Right cardiac atrium (tissue), 5 donors: ENCODE results near the gene NELFA. TPM values are rescaled to one million over a fixed set of nuclear protein-coding genes. Genes with fewer than 3 reads are reported as not detected.

ENCODE experiments used
- ATAC-seq, 2 donors: fragments of 200-7000 bp; cut with Tn5 transposase; one replicate each; pipeline versions ENCODE4 v1.8.0 to v1.9.1; 2020; ENCODE audit warnings: moderate library complexity in 2 of 2, mild to moderate bottlenecking in 1 of 2
- DNase-seq, 3 donors: peaks; one replicate each; pipeline ENCODE4 v3.0.0-alpha.2; 2020
- H3K27ac ChIP-seq: one replicate; pipeline ENCODE4 v1.5.1; 2013; ENCODE audit warnings: mild to moderate bottlenecking, low read length, control low read depth, moderate library complexity
- H3K27me3 ChIP-seq: one replicate; pipeline ENCODE4 v1.6.1; 2013; ENCODE audit not compliant: control insufficient read depth, insufficient read depth
- H3K4me1 ChIP-seq: one replicate; pipeline ENCODE4 v1.6.1; 2013; ENCODE audit warnings: low read length; ENCODE audit not compliant: control insufficient read depth, insufficient read depth
- H3K4me3 ChIP-seq: one replicate; pipeline ENCODE4 v1.5.1; 2013; ENCODE audit warnings: low read length, control low read depth
- H3K9me3 ChIP-seq: one replicate; pipeline ENCODE4 v1.6.1; 2013; ENCODE audit warnings: low read length; ENCODE audit not compliant: control insufficient read depth
- WGBS: extraction: QIAGEN DNeasy Blood & Tissue Kit; methylation state at CpG from one replicate; pipeline ENCODE4 v1.1.7; 2013; 5-methylcytosine and 5-hydroxymethylcytosine counted together
- intact Hi-C, 4 donors: fragments of 100-400 bp; cut with DNase I; formaldehyde crosslinking; loops; one replicate each; pipeline versions ENCODE4 v1.11.0 to v1.14.0; 2022 to 2023
- long read RNA-seq, 4 donors: library from polyadenylated mRNA; unstranded; transcript quantifications; one replicate each; pipeline ENCODE4 v2.0.0, GENCODE V29; 2020 to 2021
- polyA plus RNA-seq: library from polyadenylated mRNA; stranded (reverse); fragments of 200-250 nt; gene quantifications from one replicate; pipeline ENCODE4 v1.2.3, GENCODE V29; 2013
- total RNA-seq, 4 donors: library from RNA; stranded (reverse); fragmentation: NEBNext Ultra II Directional; extraction: Animal tissue kit (Norgen Biotek cat#: 25700); gene quantifications; one replicate each; pipeline ENCODE4 v1.2.1, GENCODE V29; 2021
- donor health status: healthy with polysubstance abuse.
- donor health status: DM: no; HTN: yes; CAD: no.
- donor health status: DM: no; HTN: no; CAD: no.
- donor health status: DM: no; HTN: yes; CAD: no; lungs with severe emphysema.
- donor health status: DM: yes; HTN: yes; CAD: no.

NELFA gene
- total RNA-seq (10 to 100 TPM; 11.9 to 14.9 (median 13.6) TPM), polyA plus RNA-seq (11.2 TPM)
- long read RNA-seq, donor 1, transcript NELFA-202 (11 exons, 3,343 nt) = major isoform, 37 of 56 reads
- long read RNA-seq, donor 1, partial matches to known transcripts = 9 of 56 reads
- long read RNA-seq, donor 1, other reads (novel, unspliced or antisense) = 7 of 56 reads
- long read RNA-seq, donor 2, transcript NELFA-202 (11 exons, 3,343 nt) = major isoform, 12 of 17 reads
- long read RNA-seq, donor 2, partial matches to known transcripts = 1 of 17 reads
- long read RNA-seq, donor 2, other reads (novel, unspliced or antisense) = 3 of 17 reads
- long read RNA-seq, donor 3, transcript NELFA-202 (11 exons, 3,343 nt) = major isoform, 80 of 103 reads
- long read RNA-seq, donor 3, partial matches to known transcripts = 9 of 103 reads
- long read RNA-seq, donor 3, other reads (novel, unspliced or antisense) = 11 of 103 reads
- long read RNA-seq, donor 4, transcript NELFA-202 (11 exons, 3,343 nt) = major isoform, 17 of 23 reads
- long read RNA-seq, donor 4, partial matches to known transcripts = 2 of 23 reads
- long read RNA-seq, donor 4, other reads (novel, unspliced or antisense) = 4 of 23 reads

DNA sequence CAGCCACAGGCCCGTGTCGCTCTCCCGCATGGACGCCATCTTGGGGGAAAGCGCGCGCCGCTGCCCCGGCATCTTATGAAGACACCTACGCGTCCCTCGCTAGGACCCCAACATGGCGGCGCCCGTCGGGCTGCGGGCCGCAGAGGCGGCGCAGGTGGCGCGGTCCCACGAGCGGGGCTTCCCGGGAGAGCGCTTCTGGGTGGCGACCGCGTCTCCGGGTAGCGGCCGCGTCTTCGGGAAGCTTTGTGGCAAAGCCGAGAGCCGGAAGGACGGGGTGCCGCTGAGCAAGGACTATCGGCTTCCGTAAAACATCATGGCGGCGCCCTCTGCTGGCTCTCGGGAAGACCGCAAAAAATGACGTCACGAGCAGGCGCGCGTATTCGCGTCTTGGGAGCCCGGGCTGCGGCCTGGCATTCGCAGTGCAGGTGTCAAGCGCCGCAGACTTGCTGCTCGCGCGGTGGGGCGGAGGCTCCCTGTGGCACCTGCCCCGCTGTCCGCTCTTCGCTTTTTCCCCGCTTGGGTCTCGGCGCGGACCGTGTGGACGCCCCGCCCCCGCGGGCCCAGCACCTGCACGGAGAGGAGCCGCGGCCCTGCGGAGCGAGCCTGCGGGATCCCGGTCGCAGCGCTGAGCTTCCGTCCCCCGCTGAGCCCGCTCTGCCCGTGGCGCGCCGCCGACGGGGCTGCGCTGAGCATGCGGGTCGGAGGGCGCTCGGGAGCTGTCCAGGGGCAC lies at the start of gene NELFA:
Gene NELFA (minus strand): TSS at position 54 of the 730 bp plus-strand sequence. CDS start 15 bp downstream, at position 39.
- under 1% methylated on average over 95 of the region's 95 CpGs for WGBS
- DNase-seq (peak; percentile 95 to 98 (median 97)), ATAC-seq (peak; percentile 96 to 97)
- intact Hi-C loops = no loop called here
- H3K4me3 ChIP-seq = peak within 1 kb of the TSS; percentile 44
- H3K27me3 ChIP-seq = no peaks in the 10 kb centered on the region
- peak within 1 kb of the TSS; percentile 86 for H3K27ac ChIP-seq
- no peaks in the 10 kb centered on the region for H3K9me3 ChIP-seq
- peaks cover 8% of the 10 kb centered on the region for H3K4me1 ChIP-seq

DNA sequence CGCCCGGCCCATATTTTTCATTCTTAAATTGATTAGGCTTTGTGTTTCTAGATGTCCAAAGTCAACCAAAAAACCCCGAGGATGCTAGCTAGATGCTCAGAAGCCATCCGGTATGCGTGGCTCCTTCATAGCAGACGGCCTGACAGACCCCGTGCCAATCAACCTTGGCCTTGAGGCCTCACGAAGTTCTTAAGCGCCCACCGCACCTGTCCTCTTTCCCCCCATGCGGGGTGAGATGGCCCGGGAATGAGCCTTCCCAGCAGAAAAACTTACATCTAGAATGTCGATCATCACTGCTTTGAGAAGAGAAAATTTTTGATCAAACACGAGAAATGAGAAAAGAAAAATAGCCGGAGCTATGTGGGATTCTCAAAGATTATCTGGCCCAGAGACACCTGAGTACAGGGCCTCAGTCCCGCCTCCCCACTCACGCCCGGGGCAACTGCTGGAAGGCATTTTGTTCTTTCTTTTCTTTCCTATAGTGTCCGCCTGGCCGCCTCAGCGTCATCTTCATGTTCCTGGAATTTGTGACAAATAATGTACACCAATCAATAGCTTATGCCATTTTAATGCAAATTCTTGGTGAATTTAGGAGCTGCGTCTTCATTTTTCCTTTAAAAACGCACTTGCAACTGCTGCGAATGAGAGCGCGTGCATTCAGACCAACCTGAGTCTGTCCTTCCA lies 48.8 kb upstream of the NELFA start:
- WGBS = 75% methylated on average over 26 of the region's 26 CpGs
- Histone ChIP-seq H3K27me3 (no peaks in the 10 kb centered on the region), H3K9me3 (no peaks in the 10 kb centered on the region), H3K4me1 (no peaks in the 10 kb centered on the region), H3K4me3 (no peak overlapping the region), H3K27ac (no peak overlapping the region)
- DNase-seq (no peak), ATAC-seq (no peak)
- intact Hi-C loops = no loop called here

DNA sequence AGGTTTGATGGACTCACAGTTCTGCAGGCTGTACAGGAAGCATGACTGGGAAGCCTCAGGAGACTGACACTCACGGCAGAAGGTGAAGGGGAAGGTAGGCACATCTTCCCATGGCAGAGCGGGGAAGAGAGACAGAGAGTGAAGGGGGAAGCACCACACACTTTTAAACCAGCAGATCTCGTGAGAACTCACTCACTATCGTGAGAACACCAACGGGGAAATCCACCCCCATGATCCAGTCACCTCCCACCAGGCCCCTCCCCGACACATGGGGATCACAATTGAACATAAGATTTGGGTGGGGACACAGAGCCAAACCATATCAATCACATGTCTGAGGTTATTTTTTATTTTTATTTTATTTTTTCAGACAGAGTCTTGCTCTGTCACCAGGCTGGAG lies 45.4 kb upstream of the NELFA start:
- ATAC-seq (no peak), DNase-seq (no peak)
- intact Hi-C loops = no loop called here
- H3K27me3 ChIP-seq = no peaks in the 10 kb centered on the region
- H3K4me3 ChIP-seq = no peak overlapping the region
- H3K4me1 ChIP-seq = no peaks in the 10 kb centered on the region
- H3K9me3 ChIP-seq = no peaks in the 10 kb centered on the region
- WGBS = 65% methylated on average over 6 of the region's 6 CpGs
- H3K27ac ChIP-seq = no peak overlapping the region

DNA sequence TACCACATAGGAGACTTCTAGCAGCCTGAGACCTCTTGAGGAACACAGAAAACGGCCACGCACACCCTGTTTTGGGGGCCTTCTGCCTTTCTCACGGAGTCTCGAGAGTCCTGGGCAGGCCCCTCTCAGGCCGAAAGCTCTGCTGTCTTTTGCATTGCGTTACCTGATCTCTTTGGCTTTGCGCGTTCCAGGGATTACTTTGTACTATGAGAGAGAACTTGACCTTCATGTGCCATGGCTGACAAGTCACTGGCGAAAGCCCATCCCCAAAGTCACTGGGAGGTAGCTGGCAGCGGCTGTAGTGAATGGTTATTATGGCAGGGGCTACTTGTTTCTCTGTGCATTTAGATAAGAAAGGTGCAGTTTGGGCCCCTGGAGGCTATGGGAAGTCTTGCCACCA lies 42.3 kb upstream of the NELFA start:
- Histone ChIP-seq H3K4me1 (no peaks in the 10 kb centered on the region), H3K4me3 (no peak overlapping the region), H3K27ac (no peak overlapping the region), H3K27me3 (no peaks in the 10 kb centered on the region), H3K9me3 (no peaks in the 10 kb centered on the region)
- WGBS = 72% methylated on average over 10 of the region's 10 CpGs
- intact Hi-C loops = no loop called here
- no peak for DNase-seq
- ATAC-seq = no peak

DNA sequence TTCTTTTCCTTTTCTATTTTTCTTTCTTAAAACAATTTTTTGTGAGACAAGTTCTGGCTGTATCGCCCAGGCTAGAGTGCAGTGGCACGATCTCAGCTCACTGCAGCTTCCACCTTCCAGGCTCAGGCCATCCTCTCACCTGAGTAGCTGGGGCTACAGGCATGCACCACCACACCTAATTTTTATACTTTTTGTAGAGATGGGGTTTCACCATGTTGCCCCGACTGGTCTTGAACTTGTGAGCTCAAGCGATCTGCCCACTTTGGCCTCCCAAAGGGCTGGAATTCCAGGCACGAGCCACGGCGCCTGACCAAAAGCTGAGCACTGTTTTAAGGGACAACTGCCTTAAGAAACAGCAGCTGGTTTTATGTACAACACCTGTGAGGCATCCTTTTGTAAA lies 41.0 kb upstream of the NELFA start:
- no peaks in the 10 kb centered on the region for H3K4me1 ChIP-seq
- 82% methylated on average over 7 of the region's 7 CpGs for WGBS
- H3K27me3 ChIP-seq = no peaks in the 10 kb centered on the region
- DNase-seq = no peak
- no peak for ATAC-seq
- H3K9me3 ChIP-seq = no peaks in the 10 kb centered on the region
- H3K27ac ChIP-seq = no peak overlapping the region
- intact Hi-C loops = no loop called here
- H3K4me3 ChIP-seq = no peak overlapping the region

DNA sequence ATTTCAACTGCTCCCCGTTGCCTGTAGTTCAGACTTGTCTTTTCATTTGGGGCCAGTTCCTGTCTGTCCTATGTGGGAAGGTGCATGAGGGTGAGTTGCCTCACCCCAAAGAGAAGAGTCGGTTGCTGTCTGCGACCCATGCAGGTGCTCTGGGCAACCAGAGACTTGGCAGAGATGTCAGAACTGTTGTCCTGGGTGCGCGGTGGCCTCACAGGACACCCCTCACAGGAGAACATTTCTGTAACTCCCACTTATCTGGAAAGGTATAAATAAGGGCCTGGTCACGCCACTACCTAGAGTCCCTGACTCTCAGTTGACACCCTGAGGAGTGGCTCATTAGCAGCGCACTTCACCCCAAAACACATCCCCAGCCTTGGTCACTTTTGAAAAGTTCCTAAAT lies 40.6 kb upstream of the NELFA start:
- no peaks in the 10 kb centered on the region for H3K4me1 ChIP-seq
- WGBS = 86% methylated on average over 7 of the region's 7 CpGs
- H3K9me3 ChIP-seq = no peaks in the 10 kb centered on the region
- DNase-seq (no peak), ATAC-seq (no peak)
- H3K4me3 ChIP-seq = no peak overlapping the region
- H3K27ac ChIP-seq = no peak overlapping the region
- intact Hi-C loops = no loop called here
- H3K27me3 ChIP-seq = no peaks in the 10 kb centered on the region

DNA sequence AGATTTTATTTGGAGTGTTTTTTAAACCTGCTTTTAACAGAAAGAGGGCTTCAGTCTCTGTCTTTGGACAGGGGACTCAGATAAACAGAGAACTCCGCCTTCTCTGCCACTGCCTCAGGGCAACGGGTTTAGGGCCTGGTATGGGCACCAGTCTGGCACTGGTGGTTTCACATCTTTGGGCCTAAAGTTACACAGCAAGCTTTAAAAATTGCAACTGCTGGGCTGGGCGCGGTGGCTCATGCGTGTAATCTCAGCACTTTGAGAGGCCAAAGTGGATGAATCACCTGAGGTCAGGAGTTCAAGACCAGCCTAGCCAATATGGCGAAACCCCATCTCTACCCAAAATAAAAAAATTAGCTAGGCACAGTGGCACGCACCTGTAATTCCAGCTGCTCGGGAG lies 40.1 kb upstream of the NELFA start:
- Histone ChIP-seq H3K9me3 (no peaks in the 10 kb centered on the region), H3K4me3 (no peak overlapping the region), H3K27me3 (no peaks in the 10 kb centered on the region), H3K27ac (no peak overlapping the region), H3K4me1 (no peaks in the 10 kb centered on the region)
- WGBS = 91% methylated on average over 8 of the region's 8 CpGs
- intact Hi-C loops = no loop called here
- DNase-seq (no peak), ATAC-seq (no peak)

DNA sequence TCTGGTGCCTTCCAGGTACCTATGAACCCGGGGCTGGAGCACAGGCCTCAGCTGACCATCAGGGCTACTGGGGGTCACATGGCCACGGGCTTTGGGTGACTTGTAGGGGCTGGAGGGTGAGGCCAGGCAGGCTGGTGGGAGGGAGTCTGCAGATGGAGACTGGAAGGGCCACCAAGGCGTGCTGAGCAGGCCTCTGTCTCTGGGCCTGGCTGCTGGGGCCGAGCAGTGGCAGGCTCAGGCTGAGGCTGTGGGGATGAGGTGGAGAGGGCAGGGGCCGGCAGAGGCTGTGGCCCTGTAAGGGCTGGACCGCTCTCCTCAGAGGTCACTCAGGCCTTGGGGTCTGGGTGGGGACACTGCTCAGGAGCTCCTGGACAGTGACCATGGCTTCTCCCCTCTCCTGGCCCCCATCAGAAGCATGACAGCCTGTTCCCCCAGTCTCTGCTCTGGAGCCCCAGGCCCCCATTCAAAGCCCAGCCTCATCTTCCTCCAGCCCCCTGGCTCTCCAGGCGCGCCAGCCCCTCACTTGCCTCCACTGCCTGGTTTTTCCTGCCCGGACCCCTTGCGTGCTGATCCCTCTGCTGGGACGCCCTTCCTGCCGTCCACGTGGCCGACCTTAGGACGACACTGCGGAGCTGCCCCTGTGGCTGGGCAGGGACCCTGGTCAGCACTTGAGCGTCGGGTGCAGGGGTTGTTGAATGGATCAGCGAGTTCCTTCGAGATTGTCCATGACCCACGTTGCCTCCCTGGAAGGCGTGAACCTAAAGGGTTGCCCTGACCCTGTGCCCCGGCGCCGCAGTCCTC lies 39.2 kb upstream of the NELFA start:
- no peak overlapping the region for H3K4me3 ChIP-seq
- no peaks in the 10 kb centered on the region for H3K9me3 ChIP-seq
- WGBS = 88% methylated on average over 25 of the region's 25 CpGs
- no peak for ATAC-seq
- H3K27ac ChIP-seq = no peak overlapping the region
- intact Hi-C loops = no loop called here
- H3K4me1 ChIP-seq = no peaks in the 10 kb centered on the region
- H3K27me3 ChIP-seq = no peaks in the 10 kb centered on the region
- DNase-seq = peak in 1 of 3 donors; percentile 36

DNA sequence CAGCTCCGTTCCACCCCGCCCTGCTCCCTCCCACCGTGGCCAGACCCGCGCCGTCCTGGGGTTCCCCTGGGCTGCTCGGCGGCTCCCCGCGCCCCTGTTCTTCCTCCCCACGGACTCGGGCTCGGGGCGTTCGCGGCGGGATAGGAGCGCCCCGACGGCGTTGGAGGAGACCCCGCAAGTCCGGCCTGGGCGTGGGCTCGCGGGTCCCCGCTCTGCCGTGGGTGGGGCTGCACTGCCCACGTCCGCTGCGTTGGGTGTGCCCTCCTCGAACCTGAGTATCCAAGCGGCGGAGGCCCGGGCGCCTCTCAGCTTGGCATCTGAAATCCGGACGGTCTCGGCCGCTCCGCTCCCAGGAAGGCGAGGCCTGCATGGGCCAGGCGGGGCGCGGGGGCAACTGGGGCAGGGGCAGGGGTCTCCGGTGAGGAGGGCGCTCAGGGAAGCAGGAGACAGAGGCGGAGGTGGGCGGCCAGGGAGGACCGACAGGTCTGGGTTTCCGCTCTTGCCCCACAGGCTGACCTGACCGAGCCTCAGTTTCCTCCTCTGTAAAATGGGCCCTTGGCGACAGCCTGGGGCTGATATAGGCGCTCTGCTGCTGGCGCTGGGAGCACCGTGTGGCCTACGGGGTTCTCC lies 38.4 kb upstream of the NELFA start:
- Histone ChIP-seq H3K9me3 (no peaks in the 10 kb centered on the region), H3K4me3 (no peak overlapping the region), H3K27ac (no peak overlapping the region), H3K27me3 (no peaks in the 10 kb centered on the region), H3K4me1 (no peaks in the 10 kb centered on the region)
- WGBS = 40% methylated on average over 57 of the region's 57 CpGs
- DNase-seq = peak in 2 of 3 donors; percentile 29 to 54
- intact Hi-C loops = no loop called here
- ATAC-seq = no peak
